Epithelial cell of esophagus (primary cell): ENCODE measurements around the gene MS4A8.
A peak's percentile ranks its signal among the peaks of the same experiment; 100 is the strongest.

Experiments used
- DNase-seq: peaks from one replicate; pipeline ENCODE4 v3.0.0; 2010; ENCODE audit warnings: low read depth
- H3K4me3 ChIP-seq: 2 replicates; pipeline ENCODE4 v1.5.1; 2011; ENCODE audit warnings: mild to moderate bottlenecking, low read length, control low read depth
- CTCF ChIP-seq: IDR thresholded peaks from 2 replicates; pipeline ENCODE4 v1.5.1; 2011; ENCODE audit warnings: low read depth, mild to moderate bottlenecking, low read length, control low read depth, inconsistent platforms; ENCODE audit not compliant: insufficient read depth; ENCODE audit errors: missing control alignments

MS4A8 gene

GRCh38 chr11:60691661-60692060 lies 7.8 kb upstream of the MS4A8 start:
- TF ChIP-seq CTCF = no peak
- no peak for DNase-seq
- H3K4me3 ChIP-seq = no peak overlapping the region

GRCh38 chr11:60699936-60700335 lies 524 bp downstream of the MS4A8 start:
- DNase-seq = no peak
- no peak for TF ChIP-seq CTCF
- H3K4me3 ChIP-seq = no peak overlapping the region

GRCh38 chr11:60700689-60701468 lies 1.5 kb downstream of the MS4A8 start:
- no peak overlapping the region for H3K4me3 ChIP-seq
- no peak for TF ChIP-seq CTCF
- peak; percentile 13 for DNase-seq

GRCh38 chr11:60701469-60701818 lies 2.0 kb downstream of the MS4A8 start:
- no peak overlapping the region for H3K4me3 ChIP-seq
- TF ChIP-seq CTCF = no peak
- no peak for DNase-seq

- no peak overlapping the region for H3K4me3 ChIP-seq
- DNase-seq = no peak
Measured at GRCh38 chr11:60703374-60703773, 4.0 kb downstream of the MS4A8 start.

GRCh38 chr11:60705895-60706294 lies 6.5 kb downstream of the MS4A8 start:
- TF ChIP-seq CTCF = no peak
- H3K4me3 ChIP-seq = no peak overlapping the region
- DNase-seq = no peak

More at GRCh38 chr11:60703374-60703773, 4.0 kb downstream of the MS4A8 start:
- no peak for TF ChIP-seq CTCF

GRCh38 chr11:60706931-60707330 lies 7.5 kb downstream of the MS4A8 start:
- no peak for TF ChIP-seq CTCF
- DNase-seq = no peak
- no peak overlapping the region for H3K4me3 ChIP-seq
